Measurements from ENCODE around the gene ARHGAP24.
A peak's percentile ranks its signal among the peaks of the same experiment; 100 is the strongest.
"Not testable (repeated sequence)": the region's sequence is repeated elsewhere in the genome, so short reads cannot be mapped to it uniquely, and the experiment has no call there.

Gene ARHGAP24

DNA sequence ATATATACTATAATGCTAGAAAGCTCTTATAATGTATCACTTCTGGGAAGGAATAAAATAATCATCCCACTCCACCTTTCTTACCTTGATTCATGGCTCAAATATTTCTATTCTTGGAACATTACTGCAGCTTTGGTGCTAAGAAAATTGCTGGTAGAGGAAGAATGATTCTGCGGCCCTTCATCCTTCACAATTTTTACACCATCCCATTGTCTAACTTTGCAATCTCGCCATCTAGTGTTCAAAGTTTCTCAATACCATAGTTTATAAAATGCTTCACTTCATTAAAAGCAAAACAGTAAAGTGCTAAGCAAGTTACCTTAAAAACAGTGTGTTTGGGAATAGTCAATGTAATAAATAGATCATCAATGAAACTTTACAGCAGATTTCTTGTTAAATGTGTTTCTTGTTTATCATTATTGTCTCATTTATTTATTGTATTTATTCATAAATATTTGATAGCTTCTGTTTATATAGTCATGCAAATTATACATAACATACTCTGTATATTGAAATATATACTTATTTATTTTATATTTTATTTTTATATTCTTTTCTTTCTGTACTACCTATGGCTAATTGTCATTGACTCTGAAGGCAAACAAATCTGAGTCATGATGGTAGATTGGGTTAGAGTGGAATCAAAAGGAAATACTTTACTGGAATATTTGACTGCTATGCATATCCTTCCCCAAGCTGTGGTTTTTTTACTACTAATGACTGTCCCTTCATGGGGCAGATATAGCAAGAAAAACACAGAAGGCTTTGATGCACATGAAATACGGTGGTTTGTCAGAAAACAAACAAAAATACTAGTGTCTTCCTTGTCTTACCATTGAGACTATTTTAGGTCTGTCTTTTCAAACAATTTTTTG lies 494.2 kb downstream of the ARHGAP24 start:
- DNase-seq = no peak

DNA sequence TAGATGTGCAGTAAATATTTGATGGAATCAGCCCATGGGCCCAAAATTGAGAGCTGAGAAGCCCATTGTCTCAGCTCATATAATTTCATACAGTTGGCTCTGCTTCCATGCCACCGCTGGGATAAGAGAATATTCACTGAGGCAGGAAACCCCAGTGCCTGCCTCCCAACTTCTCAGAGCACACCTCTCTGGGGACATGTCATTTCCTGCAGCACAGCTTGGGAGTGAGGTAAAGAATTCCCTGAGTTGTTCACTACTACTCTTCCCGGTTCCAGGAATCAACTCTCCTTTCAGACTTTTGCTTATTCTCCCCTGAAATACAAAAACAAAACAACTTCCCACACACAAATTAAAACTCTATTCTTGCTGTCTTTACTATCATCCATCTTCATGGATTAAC lies 495.6 kb downstream of the ARHGAP24 start:
- no peak for DNase-seq

DNA sequence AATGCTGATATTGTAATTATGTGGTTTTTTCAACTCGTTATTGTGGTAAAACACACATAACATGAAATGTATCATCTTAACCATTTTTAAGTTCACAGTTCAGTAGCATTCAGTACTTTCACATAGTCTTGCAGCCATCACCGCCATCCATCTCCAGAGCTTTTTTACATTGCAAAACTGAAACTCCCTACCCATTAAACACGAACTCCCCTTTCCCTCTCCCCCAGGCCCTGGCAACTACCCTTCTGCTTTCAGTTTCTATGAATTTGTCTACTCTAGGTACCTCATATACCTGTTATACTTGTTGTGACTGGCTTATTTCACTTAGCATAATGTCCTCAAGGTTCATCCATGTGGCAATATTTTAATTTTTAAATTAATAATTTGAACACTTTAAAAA lies 504.3 kb downstream of the ARHGAP24 start:
- DNase-seq = no peak

DNA sequence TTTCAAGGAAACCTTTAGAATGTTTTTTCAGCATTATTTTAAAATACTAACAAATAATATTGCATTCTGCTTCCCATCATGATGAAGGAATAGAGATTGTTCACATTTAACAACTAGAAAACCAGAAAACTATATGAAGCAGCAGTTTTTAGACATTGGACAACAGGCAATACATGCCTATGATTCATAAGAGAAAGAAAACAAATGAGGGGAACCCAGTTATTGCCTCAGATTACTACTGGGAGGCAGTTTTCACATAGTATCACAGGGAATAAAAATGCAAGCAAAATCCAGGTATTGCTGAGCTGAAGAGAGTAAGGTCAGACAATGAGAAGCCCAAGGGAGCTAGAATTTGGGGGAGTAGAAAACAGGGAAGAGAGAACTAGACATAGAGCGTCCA lies 511.3 kb downstream of the ARHGAP24 start:
- no peak for DNase-seq

DNA sequence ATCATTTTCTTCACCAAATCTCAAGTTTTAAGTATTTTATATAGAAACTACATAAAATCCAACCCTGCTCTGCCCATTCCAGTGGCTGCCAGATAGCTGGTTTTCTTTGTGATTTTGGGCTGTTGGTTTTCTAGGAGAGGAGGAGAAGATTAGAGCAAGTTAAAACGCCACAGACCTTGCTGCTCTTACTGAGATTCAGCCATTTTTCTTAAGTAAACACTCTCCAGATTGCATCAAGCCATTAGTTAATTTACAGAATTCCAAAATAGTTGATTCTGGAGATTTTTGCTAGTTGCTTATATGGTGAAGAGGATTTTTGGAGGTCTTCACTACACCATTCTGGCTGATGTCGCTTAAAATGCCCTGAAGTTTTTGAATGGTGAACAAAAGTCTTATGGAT lies 518.7 kb downstream of the ARHGAP24 start:
- no peak for DNase-seq

DNA sequence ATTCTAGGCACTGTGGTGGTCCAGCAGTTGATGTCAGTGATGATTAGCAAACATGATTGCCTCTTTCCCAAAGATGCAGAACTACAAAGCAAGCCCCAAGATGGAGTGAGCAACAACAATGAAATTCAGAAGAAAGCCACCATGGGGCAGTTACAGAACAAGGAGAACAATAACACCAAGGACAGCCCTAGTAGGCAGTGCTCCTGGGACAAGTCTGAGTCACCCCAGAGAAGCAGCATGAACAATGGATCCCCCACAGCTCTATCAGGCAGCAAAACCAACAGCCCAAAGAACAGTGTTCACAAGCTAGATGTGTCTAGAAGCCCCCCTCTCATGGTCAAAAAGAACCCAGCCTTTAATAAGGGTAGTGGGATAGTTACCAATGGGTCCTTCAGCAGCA lies 519.6 kb downstream of the ARHGAP24 start:
- no peak for DNase-seq

DNA sequence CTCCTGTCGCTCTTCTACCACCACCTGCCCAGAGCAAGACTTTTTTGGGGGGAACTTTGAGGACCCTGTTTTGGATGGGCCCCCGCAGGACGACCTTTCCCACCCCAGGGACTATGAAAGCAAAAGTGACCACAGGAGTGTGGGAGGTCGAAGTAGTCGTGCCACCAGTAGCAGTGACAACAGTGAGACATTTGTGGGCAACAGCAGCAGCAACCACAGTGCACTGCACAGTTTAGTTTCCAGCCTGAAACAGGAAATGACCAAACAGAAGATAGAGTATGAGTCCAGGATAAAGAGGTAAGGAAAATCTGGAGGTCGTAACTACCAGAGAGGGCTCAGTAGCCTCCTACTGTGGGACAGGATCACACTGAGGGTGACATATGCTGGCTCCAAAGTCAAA lies 520.4 kb downstream of the ARHGAP24 start:
- DNase-seq = no peak

DNA sequence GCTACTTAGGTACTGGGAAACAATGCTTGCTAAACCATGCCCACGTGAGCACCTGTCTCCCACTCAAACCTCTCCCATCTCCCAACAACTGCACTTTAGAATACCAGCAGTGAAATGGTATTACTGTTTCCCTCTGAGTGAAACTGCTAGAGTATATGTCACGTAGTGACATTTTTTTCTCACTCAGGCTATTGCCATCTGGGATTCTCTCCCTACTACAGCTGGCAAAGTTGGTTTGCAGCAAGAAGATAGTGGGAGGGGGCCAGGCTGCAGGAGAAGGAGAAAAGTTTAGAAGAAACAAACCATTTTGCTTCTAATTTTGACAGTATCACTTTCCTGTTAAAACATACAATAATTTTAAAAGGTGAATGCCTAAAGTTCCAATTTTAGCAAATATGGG lies 526.6 kb downstream of the ARHGAP24 start:
- DNase-seq = no peak

DNA sequence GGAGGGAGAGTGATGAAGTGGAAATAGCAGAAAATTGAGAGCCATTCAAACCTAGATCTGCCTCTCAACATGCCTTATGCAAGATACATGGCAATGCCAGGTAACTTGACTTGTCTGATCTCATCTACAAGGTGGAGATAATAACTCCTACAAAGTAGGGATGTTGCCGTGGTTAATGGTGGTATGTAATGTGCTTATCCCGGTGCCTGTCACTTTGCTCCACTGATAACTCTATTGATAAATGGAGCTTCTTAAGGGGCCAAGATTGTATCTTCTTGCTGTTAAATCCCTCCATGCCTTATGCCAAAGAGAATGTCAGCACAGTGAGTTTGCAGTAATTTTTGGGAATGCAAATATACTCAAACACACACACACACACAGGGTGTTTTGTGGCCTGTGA lies 529.1 kb downstream of the ARHGAP24 start:
- no peak for DNase-seq

DNA sequence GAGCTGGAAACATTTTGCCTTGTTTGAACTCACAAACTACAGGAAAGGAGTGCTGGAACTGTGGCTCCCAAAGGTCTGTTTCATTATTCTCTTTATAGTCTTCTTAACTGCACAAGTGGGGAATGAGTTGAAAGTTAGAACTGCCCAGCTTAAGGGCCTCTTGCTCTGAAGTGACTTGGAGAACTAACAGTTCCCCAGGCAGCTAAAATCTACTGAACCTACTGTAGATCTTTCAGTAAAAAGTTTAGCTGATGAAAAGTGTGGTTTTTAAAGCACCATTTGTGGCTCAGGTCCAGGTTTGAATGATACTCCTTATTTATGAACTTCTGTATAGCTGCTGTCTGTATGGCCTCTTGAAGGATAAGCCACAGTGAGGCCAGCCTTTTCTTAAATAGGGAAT lies 531.1 kb downstream of the ARHGAP24 start:
- no peak for DNase-seq

DNA sequence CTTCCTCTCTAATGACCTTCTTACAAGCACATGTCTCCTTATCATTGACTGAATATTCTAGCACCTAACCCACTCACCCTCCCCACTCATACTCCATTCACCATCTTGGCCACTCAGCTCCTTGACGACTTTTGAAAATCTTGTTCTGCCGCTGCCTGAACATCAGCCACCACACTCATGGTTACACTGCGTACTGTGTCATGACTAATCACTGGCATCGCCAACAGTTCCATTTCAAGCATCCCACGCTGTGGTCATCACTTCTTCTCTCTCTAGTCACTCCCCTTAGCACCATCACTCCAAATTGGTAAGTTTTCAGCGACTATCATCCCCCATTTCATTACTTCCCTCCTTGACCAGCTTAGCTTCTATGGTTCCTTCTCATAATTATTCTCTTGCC lies 532.1 kb downstream of the ARHGAP24 start:
- no peak for DNase-seq

DNA sequence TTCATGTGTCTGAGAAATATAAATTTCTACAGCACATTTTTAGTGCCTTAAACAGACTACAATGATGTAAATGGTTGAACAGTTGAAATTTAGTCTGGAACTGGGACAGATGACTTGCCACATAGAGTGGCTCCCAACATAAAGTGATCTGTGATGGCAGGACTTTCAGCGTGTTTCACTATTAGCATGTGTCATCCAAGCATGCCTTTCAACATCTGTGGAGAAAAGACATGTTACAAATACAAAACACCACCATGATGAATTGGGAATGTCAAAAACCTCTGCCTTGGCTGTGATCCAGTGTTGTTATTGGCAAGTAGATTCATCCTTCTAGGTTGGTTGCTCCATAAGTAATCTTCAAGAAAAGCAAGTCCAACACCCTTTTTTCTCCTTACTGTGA lies 536.2 kb downstream of the ARHGAP24 start:
- DNase-seq = no peak

DNA sequence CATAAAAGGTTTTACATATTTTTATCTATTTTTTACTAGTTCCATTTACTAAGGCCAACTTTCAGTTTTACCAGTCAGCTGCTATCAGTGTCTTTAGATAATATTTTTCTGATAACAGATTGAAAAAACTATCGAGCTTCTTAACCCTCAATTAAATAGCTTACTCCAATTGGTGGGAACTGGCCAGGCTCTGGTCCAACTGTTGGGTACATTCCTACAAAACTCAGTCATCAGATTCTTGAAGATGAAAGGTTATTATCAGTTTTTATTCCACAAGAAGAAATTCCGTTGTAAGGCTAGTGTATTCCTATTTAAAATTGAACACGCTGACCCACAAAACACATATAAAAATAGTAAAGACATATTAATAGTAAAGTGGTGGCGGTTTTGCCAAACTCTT lies 538.7 kb downstream of the ARHGAP24 start:
- no peak for DNase-seq

DNA sequence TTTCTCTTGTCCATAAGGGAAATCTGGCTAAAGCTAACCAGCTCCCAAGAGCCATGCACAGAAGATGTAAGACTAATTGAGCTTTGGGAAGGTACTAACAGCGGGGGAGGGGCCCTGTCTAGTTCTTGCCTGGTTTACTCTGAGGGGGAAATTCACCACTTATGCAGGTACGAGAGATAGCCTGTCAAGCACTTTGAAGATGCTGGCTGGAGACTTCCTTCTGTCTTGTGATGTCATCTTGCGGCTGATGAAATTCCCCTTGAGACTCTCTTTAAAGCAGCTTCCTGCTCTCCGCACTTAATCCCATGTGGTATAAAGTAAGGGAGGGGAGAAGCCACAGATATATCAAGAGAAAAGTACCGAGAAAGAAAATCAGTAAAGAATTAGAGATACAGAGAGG lies 539.6 kb downstream of the ARHGAP24 start:
- no peak for DNase-seq

DNA sequence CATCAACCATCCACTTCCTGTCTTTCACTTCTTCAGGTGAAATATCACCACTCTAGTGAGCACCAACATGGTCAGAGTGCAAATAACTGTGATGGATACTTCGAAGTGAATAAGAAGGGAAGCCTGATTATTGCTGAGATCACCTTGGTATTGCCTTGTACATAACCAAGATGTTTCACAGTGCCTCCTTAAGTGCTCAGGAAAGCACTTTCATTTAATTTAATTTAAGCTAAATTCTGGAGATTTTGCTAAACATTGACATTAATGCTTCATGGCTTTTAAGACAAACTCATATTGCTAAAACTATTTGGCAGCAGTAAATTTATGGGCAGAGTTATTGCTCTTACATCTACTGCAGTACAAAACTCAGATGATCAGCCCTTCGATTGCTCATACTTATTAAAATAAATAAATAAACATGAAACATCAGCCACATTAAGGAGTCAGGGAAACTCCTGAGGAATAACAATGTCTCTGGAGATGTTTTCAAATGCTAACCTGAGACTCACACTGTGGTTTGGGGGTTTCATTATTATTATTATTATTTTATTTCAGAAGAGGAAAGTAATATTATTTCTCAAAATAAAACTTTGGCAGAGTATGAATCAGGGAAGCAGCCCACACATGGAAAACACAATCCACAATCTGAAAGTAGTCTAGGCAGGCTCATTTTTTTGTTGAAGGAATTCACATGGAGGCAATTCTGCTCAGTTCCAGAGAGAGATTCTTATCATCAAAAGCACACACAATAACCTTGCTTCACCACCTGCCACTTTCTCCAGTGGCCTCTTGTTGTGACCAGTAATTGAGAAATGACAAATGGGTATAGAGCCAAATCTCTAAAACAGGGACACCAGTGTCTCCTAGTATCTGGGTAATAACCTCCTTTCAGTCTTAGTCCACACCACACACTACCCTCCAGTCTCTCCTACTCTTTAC lies 540.7 kb downstream of the ARHGAP24 start:
- no peak for DNase-seq

DNA sequence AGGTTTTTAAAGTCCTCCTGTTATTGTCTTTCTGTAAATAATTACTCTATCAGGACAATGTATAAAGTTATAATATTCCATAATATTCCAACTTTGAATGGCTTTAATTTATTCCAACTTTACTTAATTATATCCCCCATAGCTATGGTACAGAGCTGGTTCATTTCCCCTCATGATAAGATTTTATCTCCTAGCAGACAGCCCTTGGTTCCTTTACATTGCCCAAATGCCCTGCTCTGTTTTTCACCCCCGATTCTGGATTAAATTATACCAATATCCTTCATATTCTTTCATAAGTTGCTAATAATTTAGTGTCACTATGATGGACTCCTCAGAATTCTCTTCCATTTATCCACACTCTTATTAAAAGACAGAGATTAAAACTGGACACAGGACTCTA lies 544.4 kb downstream of the ARHGAP24 start:
- DNase-seq = no peak

DNA sequence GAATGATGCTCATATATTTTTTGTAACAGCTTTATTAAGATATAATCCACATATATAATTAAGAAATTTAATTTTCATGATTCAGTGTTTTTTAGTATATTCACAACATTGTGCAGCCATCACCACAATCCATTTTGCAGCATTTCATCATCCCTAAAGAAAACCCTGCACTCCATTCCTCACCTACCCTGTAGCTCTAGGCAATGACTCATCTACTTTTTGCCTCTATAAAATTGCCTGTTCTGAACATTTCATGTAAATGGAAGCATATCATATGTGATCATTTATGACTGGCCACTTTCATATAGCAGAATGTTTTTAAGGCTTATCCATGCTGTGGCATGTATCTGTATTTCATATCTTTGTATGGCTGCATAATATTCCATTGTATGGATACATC lies 545.0 kb downstream of the ARHGAP24 start:
- DNase-seq = no peak

DNA sequence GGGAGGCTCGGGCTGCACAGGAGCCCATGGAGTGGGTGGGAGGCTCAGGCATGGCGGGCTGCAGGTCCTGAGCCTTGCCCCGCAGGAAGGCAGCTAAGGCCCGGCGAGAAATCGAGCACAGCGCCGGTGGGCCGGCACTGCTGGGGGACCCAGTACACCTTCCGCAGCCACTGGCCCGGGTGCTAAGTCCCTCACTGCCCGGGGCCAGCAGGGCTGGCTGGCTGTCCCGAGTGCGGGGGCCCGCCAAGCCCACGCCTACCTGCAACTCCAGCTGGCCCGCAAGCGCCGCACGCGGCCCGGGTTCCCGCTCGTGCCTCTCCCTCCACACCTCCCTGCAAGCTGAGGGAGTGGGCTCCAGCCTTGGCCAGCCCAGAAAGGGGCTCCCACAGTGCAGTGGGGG lies 546.7 kb downstream of the ARHGAP24 start:
- DNase-seq = not testable (repeated sequence)

DNA sequence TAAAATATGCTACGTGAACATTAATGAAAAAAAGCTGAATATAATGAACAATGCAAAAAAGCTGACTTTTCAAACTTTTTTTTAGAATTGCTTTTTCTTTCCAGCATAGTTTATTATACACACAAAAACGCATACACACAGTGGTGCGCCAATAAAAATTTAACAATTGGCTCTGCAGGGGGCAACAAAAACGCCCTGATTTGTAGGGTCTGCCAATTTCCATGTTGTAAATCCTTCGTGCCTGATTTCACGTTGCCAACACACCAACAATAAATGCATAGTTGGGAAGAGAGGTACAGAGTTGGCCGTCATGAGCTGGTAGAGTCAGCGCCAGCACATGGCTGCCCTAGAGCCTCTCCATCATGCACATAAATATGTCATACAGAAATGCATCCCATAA lies 551.8 kb downstream of the ARHGAP24 start:
- no peak for DNase-seq

DNA sequence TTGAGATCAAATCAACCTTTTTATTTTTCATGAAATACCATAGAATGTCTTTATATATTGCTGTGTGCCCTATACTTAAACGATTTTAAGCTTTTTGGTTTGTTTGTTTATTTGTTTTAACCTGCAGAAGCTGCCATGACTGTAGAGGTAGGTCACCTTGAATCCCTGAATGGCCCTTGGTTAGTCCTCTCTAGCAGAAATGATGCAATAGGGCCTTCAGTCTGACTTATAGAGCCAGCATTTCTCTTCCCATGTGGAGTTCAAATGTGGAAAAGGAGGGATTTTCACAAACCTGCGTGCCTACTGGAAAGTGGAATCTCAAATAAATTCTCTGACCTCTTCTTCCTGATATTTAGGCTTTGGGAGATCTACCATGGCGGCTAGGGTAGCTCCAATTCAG lies 557.0 kb downstream of the ARHGAP24 start:
- no peak for DNase-seq

DNA sequence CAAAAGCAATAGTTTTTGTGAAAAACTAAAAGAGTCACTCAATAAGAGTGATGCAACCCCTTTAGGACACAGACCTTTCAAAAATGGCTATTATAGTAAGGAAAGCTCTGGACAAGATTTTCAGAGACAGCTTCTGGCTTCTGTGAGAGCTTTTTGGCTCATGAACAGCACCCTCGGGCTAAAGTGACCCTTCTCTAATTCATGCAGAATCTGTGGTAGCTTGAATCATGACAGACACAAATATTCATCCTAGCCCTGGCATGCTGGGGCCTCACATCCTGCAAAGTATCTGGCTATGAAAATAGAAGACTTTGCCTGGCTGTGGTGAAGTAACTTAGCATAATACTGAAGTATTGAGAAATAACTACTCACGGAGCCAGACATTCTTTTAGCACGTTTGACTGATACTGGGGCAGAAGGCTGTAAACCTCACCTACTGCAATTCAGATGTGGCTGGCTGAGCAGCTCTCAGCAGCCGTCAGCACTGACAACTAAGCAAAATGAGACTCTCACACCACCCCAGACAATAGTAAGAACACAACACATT lies 557.6 kb downstream of the ARHGAP24 start:
- peak; percentile 45 for DNase-seq

DNA sequence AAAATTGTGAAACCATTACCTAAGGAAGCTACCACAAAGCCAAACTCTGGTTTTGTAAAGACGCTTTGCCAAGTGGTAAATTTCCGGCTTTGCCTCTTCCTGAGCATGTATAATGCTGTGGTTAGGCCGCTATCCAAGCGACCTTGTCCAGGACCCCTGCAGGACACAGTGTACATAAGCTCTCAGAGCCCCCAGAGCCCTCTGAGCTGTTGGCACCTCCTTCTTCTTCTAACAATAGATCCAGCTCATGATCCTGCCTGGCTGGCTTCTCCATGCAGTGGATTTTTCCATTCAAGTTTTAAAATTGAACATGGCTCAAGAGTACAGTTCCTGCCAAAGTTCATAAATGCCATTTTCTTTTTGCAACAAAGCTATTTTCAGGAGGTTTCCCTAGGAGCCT lies 558.2 kb downstream of the ARHGAP24 start:
- peak; percentile 88 for DNase-seq

DNA sequence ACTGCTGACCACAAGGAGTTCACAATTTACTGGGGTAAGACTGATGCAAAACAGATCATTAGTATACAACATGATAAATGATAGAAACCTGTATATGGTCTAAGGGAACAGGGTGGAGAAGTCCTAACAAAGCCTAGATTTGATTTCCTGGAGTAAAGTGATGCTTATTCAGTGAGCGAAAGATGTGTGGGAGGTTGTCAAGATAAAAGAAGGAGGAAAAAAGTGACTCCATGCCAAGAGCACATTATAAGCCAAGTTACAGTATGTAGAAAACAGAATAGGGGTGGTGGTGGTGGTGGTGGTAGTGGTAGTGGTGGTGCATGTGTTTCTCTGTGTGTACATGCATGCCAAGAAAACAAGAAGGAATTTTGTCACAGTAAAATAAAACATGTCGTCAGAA lies 559.7 kb downstream of the ARHGAP24 start:
- DNase-seq = no peak

DNA sequence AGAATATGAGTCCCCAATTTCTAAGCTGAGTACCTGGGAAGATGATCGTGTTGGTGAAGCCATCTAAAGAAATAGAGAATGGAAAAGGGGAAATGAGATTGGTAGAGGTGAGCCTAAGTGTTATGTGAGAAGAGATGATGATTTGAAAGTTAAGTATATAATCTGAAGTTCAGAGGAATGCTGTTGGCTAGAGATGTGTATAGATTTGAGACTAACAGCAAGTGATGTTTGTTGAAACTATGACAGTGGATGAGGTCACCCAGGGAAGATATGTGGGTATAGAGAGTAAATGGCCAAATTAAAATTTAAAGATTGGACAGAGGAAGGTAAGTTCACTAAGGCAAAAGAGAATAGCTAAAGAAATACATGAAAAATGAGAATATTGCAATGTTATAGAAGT lies 560.7 kb downstream of the ARHGAP24 start:
- DNase-seq = no peak

All from right hindlimb (tissue), 1 donor.